PC-3 (cell line): ENCODE data around the gene CYBA. TPM values are rescaled to one million over a fixed set of nuclear protein-coding genes. Genes with fewer than 3 reads are reported as not detected.

ENCODE experiments used
- ATAC-seq: fragments of 200-7000 bp; cut with Tn5 transposase; 2 replicates; pipeline ENCODE4 v1.9.1; 2020; ENCODE audit warnings: mild to moderate bottlenecking, moderate library complexity
- BruUV-seq: library from RNA; stranded (reverse); fragments of 400-500 nt; replicated peaks from 2 replicates; lab custom pipeline; 2021; lab: Mats Ljungman, UMichigan
- CTCF ChIA-PET: fragments of 300-600 bp; sonication (Branson Sonifier 250); formaldehyde crosslinking; loops from one replicate; lab custom pipeline; 2022; ENCODE audit warnings: antibody characterized with exemption; lab: Charles Lee
- POLR2A ChIA-PET: fragments of 300-600 bp; sonication (Branson Sonifier 250); formaldehyde crosslinking; loops from one replicate; lab custom pipeline; 2022; ENCODE audit warnings: antibody characterized with exemption; ENCODE audit not compliant: unreplicated experiment; lab: Charles Lee
- DNase-seq: peaks from one replicate; pipeline ENCODE4 v3.0.0-alpha.2; 2015
- H2AFZ ChIP-seq: fragments of 300-600 bp; sonication (generic); 2 replicates; pipeline ENCODE4 v1.6.0; 2016; ENCODE audit warnings: antibody characterized with exemption, low read length
- H3F3A ChIP-seq: fragments of 300-600 bp; sonication (generic); one replicate; pipeline ENCODE4 v1.6.0; 2017; ENCODE audit warnings: antibody characterized with exemption, low read length, control low read depth, mild to moderate bottlenecking; ENCODE audit not compliant: unreplicated experiment
- H3K27ac ChIP-seq: fragments of 300-600 bp; sonication (generic); 2 replicates; pipeline ENCODE4 v1.5.1; 2016; ENCODE audit warnings: mild to moderate bottlenecking, low read length
- H3K27me3 ChIP-seq: fragments of 300-600 bp; sonication (generic); 2 replicates; pipeline ENCODE4 v1.6.1; 2016; ENCODE audit warnings: low read length, mixed read lengths
- H3K36me3 ChIP-seq: fragments of 300-600 bp; sonication (generic); 2 replicates; pipeline ENCODE4 v1.6.1; 2016; ENCODE audit warnings: low read depth, mixed run types, low read length, mixed read lengths
- H3K4me1 ChIP-seq: fragments of 300-600 bp; sonication (generic); 2 replicates; pipeline ENCODE4 v1.5.1; 2016; ENCODE audit warnings: low read length; ENCODE audit not compliant: insufficient read depth
- H3K4me2 ChIP-seq: fragments of 300-600 bp; sonication (generic); 2 replicates; pipeline ENCODE4 v1.6.0; 2016; ENCODE audit warnings: low read length
- H3K4me3 ChIP-seq: fragments of 300-600 bp; sonication (generic); 2 replicates; pipeline ENCODE4 v1.5.1; 2016; ENCODE audit warnings: mild to moderate bottlenecking, low read length, mixed read lengths
- H3K79me2 ChIP-seq: fragments of 300-600 bp; sonication (generic); 2 replicates; pipeline ENCODE4 v1.6.1; 2017; ENCODE audit warnings: low read length, mixed read lengths
- H3K9ac ChIP-seq: fragments of 300-600 bp; sonication (generic); 2 replicates; pipeline ENCODE4 v1.6.0; 2016; ENCODE audit warnings: mild to moderate bottlenecking, low read length
- H3K9me2 ChIP-seq: fragments of 300-600 bp; sonication (generic); replicated peaks from 2 replicates; pipeline ENCODE4 v1.6.1; 2016; ENCODE audit warnings: mixed run types, low read length, mixed read lengths
- H3K9me3 ChIP-seq: fragments of 300-600 bp; sonication (generic); 2 replicates; pipeline ENCODE4 v1.6.1; 2016; ENCODE audit warnings: low read length, mixed read lengths
- H4K20me1 ChIP-seq: fragments of 300-600 bp; sonication (generic); 2 replicates; pipeline ENCODE4 v1.6.1; 2016; ENCODE audit warnings: low read length, mixed read lengths
- CTCF ChIP-seq: fragments of 300-600 bp; sonication (generic); conservative IDR thresholded peaks from 2 replicates; pipeline ENCODE4 v1.5.1; 2017; ENCODE audit warnings: antibody characterized with exemption, low read depth, mild to moderate bottlenecking, low read length
- EZH2 ChIP-seq: fragments of 300-600 bp; sonication (generic); IDR thresholded peaks from one replicate; pipeline ENCODE4 v1.6.1; 2017; ENCODE audit warnings: antibody characterized with exemption, mild to moderate bottlenecking, low read length; ENCODE audit not compliant: unreplicated experiment
- EZH2phosphoT487 ChIP-seq: fragments of 300-600 bp; sonication (generic); IDR thresholded peaks from 2 replicates; pipeline ENCODE4 v1.6.1; 2018; ENCODE audit warnings: mild to moderate bottlenecking, antibody characterized with exemption, low read length, borderline replicate concordance
- intact Hi-C: fragments of 100-400 bp; cut with micrococcal nuclease; formaldehyde crosslinking; loops from 2 replicates; pipeline ENCODE4 v1.9.0; 2023
- total RNA-seq: library from RNA; depleted of rRNA; stranded (reverse); fragments of >200 nt; gene quantifications from 2 replicates; pipeline ENCODE4 v1.2.3, GENCODE V29; 2014

Gene CYBA
- total RNA-seq, 1 experiment from 2014 or later: not detected

DNA sequence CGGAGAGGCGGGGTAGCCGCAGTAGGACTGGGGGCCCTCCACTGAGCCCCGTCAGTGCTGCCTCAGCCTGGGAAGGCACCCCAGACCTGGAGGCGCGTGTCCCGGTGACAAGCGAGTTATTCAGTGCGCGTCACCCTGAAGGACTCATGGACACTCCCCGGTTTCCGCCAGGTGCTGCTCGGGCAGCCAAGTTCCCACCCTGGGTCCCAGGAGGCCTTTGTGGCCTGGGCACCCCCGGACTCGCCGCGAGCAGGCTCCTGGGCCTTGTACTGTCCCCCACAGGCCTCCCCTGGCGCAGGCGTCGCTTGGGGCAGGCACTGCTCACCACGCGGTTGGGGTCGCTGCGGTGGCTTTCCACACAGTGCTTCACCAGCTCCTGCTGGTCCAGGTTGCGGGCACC is 47.8 kb upstream of the CYBA start:
- no peak overlapping the region for H3K9ac ChIP-seq
- no peak overlapping the region for H3K4me2 ChIP-seq
- no TSS peak for BruUV-seq
- intact Hi-C loops: no loop called here
- H4K20me1 ChIP-seq: no peaks in the 10 kb centered on the region
- no peaks in the 10 kb centered on the region for H3K36me3 ChIP-seq
- DNase-seq (no peak), ATAC-seq (no peak)
- H3K27me3 ChIP-seq: no peaks in the 10 kb centered on the region
- H3K9me2 ChIP-seq: no peaks in the 10 kb centered on the region
- H3K27ac ChIP-seq: no peak overlapping the region
- no peak overlapping the region for H3K4me3 ChIP-seq
- no peaks in the 10 kb centered on the region for H3F3A ChIP-seq
- H3K79me2 ChIP-seq: no peaks in the 10 kb centered on the region
- ChIA-PET CTCF (no interaction called here), POLR2A (no interaction called here)
- H2AFZ ChIP-seq: no peak overlapping the region
- peaks cover 11% of the 10 kb centered on the region for H3K4me1 ChIP-seq
- TF ChIP-seq EZH2phosphoT487: no peak
- no peak for TF ChIP-seq EZH2
- TF ChIP-seq CTCF: no peak
- H3K9me3 ChIP-seq: no peaks in the 10 kb centered on the region

- Histone ChIP-seq H2AFZ (no peak overlapping the region), H4K20me1 (no peaks in the 10 kb centered on the region), H3K9me3 (no peaks in the 10 kb centered on the region), H3K36me3 (no peaks in the 10 kb centered on the region), H3K9ac (no peak overlapping the region), H3K27ac (no peak overlapping the region), H3K4me1 (peaks cover 11% of the 10 kb centered on the region), H3F3A (no peaks in the 10 kb centered on the region), H3K9me2 (no peaks in the 10 kb centered on the region), H3K27me3 (no peaks in the 10 kb centered on the region), H3K4me3 (no peak overlapping the region), H3K79me2 (no peaks in the 10 kb centered on the region), H3K4me2 (no peak overlapping the region)
- intact Hi-C loops: no loop called here
- no peak for ATAC-seq
- no peak for DNase-seq
- TF ChIP-seq CTCF (peak; percentile 52), EZH2phosphoT487 (no peak), EZH2 (no peak)
- BruUV-seq: no TSS peak
- CTCF ChIA-PET: no interaction called here
- POLR2A ChIA-PET: no interaction called here
Measured at GRCh38 chr16:88697831-88698615, 47.2 kb upstream of the CYBA start.

DNA sequence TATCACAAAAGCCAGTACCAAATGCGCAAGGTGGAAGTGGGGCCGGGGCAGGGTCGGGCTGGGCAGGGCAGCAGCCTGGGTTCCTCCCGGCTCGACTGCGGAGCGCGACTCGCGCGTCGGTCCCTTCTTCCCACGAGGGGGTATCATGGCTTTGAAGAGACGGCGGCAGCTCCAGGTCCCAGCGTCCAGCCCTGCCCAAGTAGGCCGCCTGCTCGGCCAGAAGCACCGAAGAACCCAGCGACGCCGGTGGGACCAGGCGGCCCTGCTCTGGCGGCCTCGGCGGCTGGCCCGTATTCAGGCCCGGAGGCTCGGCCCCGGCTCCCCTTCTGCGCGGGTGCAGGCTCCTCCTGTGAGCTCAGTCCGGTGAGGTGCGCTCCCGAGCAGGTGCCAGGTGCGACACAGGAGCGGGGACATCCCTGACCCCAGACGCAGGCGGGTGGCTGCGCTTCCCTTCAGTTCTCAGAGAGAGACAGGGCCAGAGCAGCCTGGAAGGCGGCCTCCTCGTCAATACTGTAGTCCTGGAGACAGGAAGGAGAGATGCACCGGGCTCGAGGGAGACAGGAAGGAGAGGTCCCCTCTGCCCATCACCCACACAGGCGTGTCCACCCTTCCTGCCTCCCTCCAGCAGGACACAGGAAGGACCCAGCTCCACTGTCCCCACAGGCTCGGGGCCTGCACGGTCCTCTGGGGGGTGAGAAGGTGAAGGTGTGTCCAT is 46.4 kb upstream of the CYBA start:
- Histone ChIP-seq H3K79me2 (no peaks in the 10 kb centered on the region), H3K36me3 (no peaks in the 10 kb centered on the region), H3F3A (no peaks in the 10 kb centered on the region), H3K9me2 (no peaks in the 10 kb centered on the region), H3K9ac (no peak overlapping the region), H3K9me3 (no peaks in the 10 kb centered on the region), H4K20me1 (no peaks in the 10 kb centered on the region), H3K27ac (no peak overlapping the region), H3K4me2 (no peak overlapping the region), H2AFZ (no peak overlapping the region), H3K4me3 (no peak overlapping the region), H3K4me1 (peaks cover 11% of the 10 kb centered on the region), H3K27me3 (no peaks in the 10 kb centered on the region)
- TF ChIP-seq CTCF (no peak), EZH2phosphoT487 (no peak), EZH2 (no peak)
- DNase-seq (no peak), ATAC-seq (no peak)
- CTCF ChIA-PET: no interaction called here
- POLR2A ChIA-PET: no interaction called here
- intact Hi-C loops: no loop called here
- BruUV-seq: no TSS peak
